Measurements from ENCODE around the gene MLIP. TPM values are rescaled to one million over a fixed set of nuclear protein-coding genes. Genes with fewer than 3 reads are reported as not detected.

MLIP gene, protein sequence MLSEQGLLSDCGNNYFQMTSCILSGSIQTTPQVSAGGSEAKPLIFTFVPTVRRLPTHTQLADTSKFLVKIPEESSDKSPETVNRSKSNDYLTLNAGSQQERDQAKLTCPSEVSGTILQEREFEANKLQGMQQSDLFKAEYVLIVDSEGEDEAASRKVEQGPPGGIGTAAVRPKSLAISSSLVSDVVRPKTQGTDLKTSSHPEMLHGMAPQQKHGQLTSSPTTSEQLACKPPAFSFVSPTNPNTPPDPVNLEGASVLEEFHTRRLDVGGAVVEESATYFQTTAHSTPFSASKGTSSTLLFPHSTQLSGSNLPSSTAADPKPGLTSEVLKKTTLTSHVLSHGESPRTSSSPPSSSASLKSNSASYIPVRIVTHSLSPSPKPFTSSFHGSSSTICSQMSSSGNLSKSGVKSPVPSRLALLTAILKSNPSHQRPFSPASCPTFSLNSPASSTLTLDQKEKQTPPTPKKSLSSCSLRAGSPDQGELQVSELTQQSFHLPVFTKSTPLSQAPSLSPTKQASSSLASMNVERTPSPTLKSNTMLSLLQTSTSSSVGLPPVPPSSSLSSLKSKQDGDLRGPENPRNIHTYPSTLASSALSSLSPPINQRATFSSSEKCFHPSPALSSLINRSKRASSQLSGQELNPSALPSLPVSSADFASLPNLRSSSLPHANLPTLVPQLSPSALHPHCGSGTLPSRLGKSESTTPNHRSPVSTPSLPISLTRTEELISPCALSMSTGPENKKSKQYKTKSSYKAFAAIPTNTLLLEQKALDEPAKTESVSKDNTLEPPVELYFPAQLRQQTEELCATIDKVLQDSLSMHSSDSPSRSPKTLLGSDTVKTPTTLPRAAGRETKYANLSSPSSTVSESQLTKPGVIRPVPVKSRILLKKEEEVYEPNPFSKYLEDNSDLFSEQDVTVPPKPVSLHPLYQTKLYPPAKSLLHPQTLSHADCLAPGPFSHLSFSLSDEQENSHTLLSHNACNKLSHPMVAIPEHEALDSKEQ
- not detected in 2 replicates for total RNA-seq

GRCh38 chr6:54111341-54112045 is at the start of gene MLIP:
Gene MLIP (plus strand): TSS chr6:54111443. CDS start chr6:54111480, 37 bp downstream.

GRCh38 chr6:54308289-54308985 is 197.2 kb downstream of the MLIP start, which contains the start of gene TINAG:
Gene TINAG (plus strand): TSS chr6:54308441. CDS start chr6:54308551, 110 bp downstream.

Other genes starting within 250 kb of the MLIP start
- gene TINAG, start 197.0 kb downstream of the MLIP start, total RNA-seq: not detected in 2 replicates